SK-N-SH (cell line): Measurements from ENCODE around the gene SCAPER. TPM values are rescaled to one million over a fixed set of nuclear protein-coding genes. Genes with fewer than 3 reads are reported as not detected.

Experiments used
- CTCF ChIA-PET: fragments of 300-600, 350-600 bp; formaldehyde crosslinking; extraction: SDS; loops from one replicate; lab custom pipeline; 2021; lab: Yijun Ruan, JAX
- POLR2A ChIA-PET: fragments of 350-600 bp; sonication (Branson Sonifier 250); formaldehyde crosslinking; extraction: SDS; loops from one replicate; lab custom pipeline; 2020; ENCODE audit warnings: antibody characterized with exemption, inconsistent platforms; lab: Yijun Ruan, JAX
- DNase-seq: peaks from one replicate; pipeline ENCODE4 v3.0.0; 2012
- H2AFZ ChIP-seq: fragments of 200-600 bp; sonication (generic); 2 replicates; pipeline ENCODE4 v1.8.1; 2016; ENCODE audit warnings: antibody characterized with exemption, mild to moderate bottlenecking, low read depth
- H3F3A ChIP-seq: fragments of 200-600 bp; sonication (generic); replicated peaks from 2 replicates; pipeline ENCODE3; 2016; ENCODE audit warnings: antibody characterized with exemption, mild to moderate bottlenecking; ENCODE audit not compliant: insufficient read depth
- H3K27ac ChIP-seq, 2 experiments: fragments of 200-500 bp in 1 of 2; fragments of 200-600 bp in 1 of 2; sonication (Bioruptor generic) in 1 of 2; sonication (generic), shearing (Covaris generic) in 1 of 2; 2 replicates each; pipeline versions ENCODE4 v1.5.1 to v1.6.1; 2014 to 2016; ENCODE audit warnings: low read depth in 2 of 2, inconsistent platforms in 1 of 2, low read length in 1 of 2, mild to moderate bottlenecking in 1 of 2, mixed read lengths in 1 of 2
- H3K27me3 ChIP-seq: fragments of 200-600 bp; sonication (generic), shearing (Covaris generic); 2 replicates; pipeline ENCODE4 v1.6.1; 2016; ENCODE audit warnings: mixed run types; ENCODE audit not compliant: insufficient read depth
- H3K36me3 ChIP-seq, 2 experiments: fragments of 200-500 bp in 1 of 2; fragments of 200-600 bp in 1 of 2; sonication (Bioruptor generic) in 1 of 2; sonication (generic) in 1 of 2; replicated peaks in 1 of 2; 2 replicates each; pipeline versions ENCODE3 to v1.5.1; 2014 to 2016; ENCODE audit warnings: low read length in 1 of 2, mild to moderate bottlenecking in 1 of 2; ENCODE audit not compliant: insufficient read depth in 2 of 2, control insufficient read depth in 1 of 2
- H3K4me1 ChIP-seq, 2 experiments: fragments of 200-500 bp in 1 of 2; fragments of 200-600 bp in 1 of 2; sonication (Bioruptor generic) in 1 of 2; sonication (generic), shearing (Covaris generic) in 1 of 2; 2 replicates each; pipeline versions ENCODE4 v1.5.1 to v1.6.1; 2014 to 2016; ENCODE audit warnings: low read depth in 1 of 2, low read length in 1 of 2, mixed run types in 1 of 2; ENCODE audit not compliant: insufficient read depth in 2 of 2, control insufficient read depth in 1 of 2
- H3K4me2 ChIP-seq: fragments of 200-600 bp; sonication (generic), shearing (Covaris generic); 2 replicates; pipeline ENCODE4 v1.6.1; 2017; ENCODE audit warnings: mixed run types
- H3K4me3 ChIP-seq, 2 experiments: fragments of 200-500 bp in 1 of 2; fragments of 200-600 bp in 1 of 2; sonication (Bioruptor generic) in 1 of 2; sonication (generic), shearing (Covaris generic) in 1 of 2; 2 replicates each; pipeline versions ENCODE4 v1.5.1 to v1.8.1; 2014 to 2016; ENCODE audit warnings: low read depth in 2 of 2, inconsistent platforms in 1 of 2, low read length in 1 of 2, mild to moderate bottlenecking in 1 of 2, mixed read lengths in 1 of 2, moderate library complexity in 1 of 2
- H3K79me2 ChIP-seq: fragments of 200-600 bp; sonication (generic); 2 replicates; pipeline ENCODE4 v1.8.1; 2017; ENCODE audit warnings: mild to moderate bottlenecking; ENCODE audit not compliant: insufficient read depth
- H3K9ac ChIP-seq: fragments of 200-600 bp; sonication (generic); 2 replicates; pipeline ENCODE4 v1.6.1; 2017; ENCODE audit warnings: mixed run types
- H3K9me2 ChIP-seq: fragments of 200-600 bp; sonication (generic); 2 replicates; pipeline ENCODE4 v1.6.1; 2017; ENCODE audit warnings: mixed run types
- H3K9me3 ChIP-seq: fragments of 200-600 bp; sonication (generic); 2 replicates; pipeline ENCODE4 v1.6.1; 2017; ENCODE audit warnings: mixed run types, mild to moderate bottlenecking, moderate library complexity
- H4K20me1 ChIP-seq: fragments of 200-600 bp; sonication (generic); 2 replicates; pipeline ENCODE4 v1.6.1; 2017; ENCODE audit warnings: mild to moderate bottlenecking, mixed run types; ENCODE audit not compliant: insufficient read depth
- CHD2 ChIP-seq: fragments of 150-350 bp; IDR thresholded peaks from 2 replicates; pipeline ENCODE4 v1.6.1; 2018; ENCODE audit warnings: low read length; ENCODE audit not compliant: partially characterized antibody
- EZH2phosphoT487 ChIP-seq: fragments of 200-600 bp; sonication (generic); IDR thresholded peaks from 2 replicates; pipeline ENCODE4 v1.6.1; 2017; ENCODE audit warnings: low read depth, mixed run types, mild to moderate bottlenecking, antibody characterized with exemption, moderate library complexity, borderline replicate concordance
- FOSL2 ChIP-seq: IDR thresholded peaks from 2 replicates; pipeline ENCODE4 v1.4.0; 2012; ENCODE audit warnings: low read depth, mild to moderate bottlenecking, moderate library complexity, borderline replicate concordance
- FOXJ3 ChIP-seq: sonication (generic); formaldehyde crosslinking; IDR thresholded peaks from 2 replicates; pipeline ENCODE4 v1.5.1; 2020; ENCODE audit warnings: mild to moderate bottlenecking, missing genetic modification reagents
- GABPA ChIP-seq: IDR thresholded peaks from 2 replicates; pipeline ENCODE4 v1.4.0; 2012; ENCODE audit warnings: low read depth, mild to moderate bottlenecking
- MEF2A ChIP-seq: IDR thresholded peaks from 2 replicates; pipeline ENCODE4 v1.4.0; 2012; ENCODE audit warnings: low read depth, borderline replicate concordance
- NRF1 ChIP-seq: IDR thresholded peaks from 2 replicates; pipeline ENCODE4 v1.6.1; 2012; ENCODE audit warnings: low read depth, mild to moderate bottlenecking, low read length
- POLR2AphosphoS5 ChIP-seq: IDR thresholded peaks from 2 replicates; pipeline ENCODE4 v1.6.1; 2012; ENCODE audit warnings: low read depth, low read length
- RCOR1 ChIP-seq: fragments of 150-350 bp; IDR thresholded peaks from 2 replicates; pipeline ENCODE4 v1.6.1; 2017; ENCODE audit warnings: antibody characterized with exemption, low read length
- REST ChIP-seq: IDR thresholded peaks from 2 replicates; pipeline ENCODE4 v1.6.1; 2012; ENCODE audit warnings: mild to moderate bottlenecking, low read depth, low read length, moderate library complexity
- RFX5 ChIP-seq: IDR thresholded peaks from 2 replicates; pipeline ENCODE4 v1.6.1; 2012; ENCODE audit warnings: mild to moderate bottlenecking, improper control_type of control experiment, low read length
- SMC3 ChIP-seq: IDR thresholded peaks from 2 replicates; pipeline ENCODE4 v1.6.1; 2012; ENCODE audit warnings: low read depth, low read length, improper control_type of control experiment
- TAF1 ChIP-seq: IDR thresholded peaks from 2 replicates; pipeline ENCODE4 v1.6.1; 2012; ENCODE audit warnings: low read depth, mild to moderate bottlenecking, low read length, moderate library complexity, borderline replicate concordance
- TEAD4 ChIP-seq: IDR thresholded peaks from 2 replicates; pipeline ENCODE4 v1.4.0; 2012; ENCODE audit warnings: mild to moderate bottlenecking, borderline replicate concordance; ENCODE audit not compliant: insufficient read depth
- YY1 ChIP-seq: IDR thresholded peaks from 2 replicates; pipeline ENCODE4 v1.4.0; 2012; ENCODE audit warnings: low read depth, mild to moderate bottlenecking
- ZBTB33 ChIP-seq: IDR thresholded peaks from 2 replicates; pipeline ENCODE4 v1.4.0; 2012; ENCODE audit warnings: low read depth, borderline replicate concordance
- WGBS: methylation state at CpG from one replicate; pipeline ENCODE4 v1.1.6; 2017; ENCODE audit warnings: low lambda C conversion rate; 5-methylcytosine and 5-hydroxymethylcytosine counted together
- polyA plus RNA-seq, 3 experiments: library from polyadenylated mRNA; depleted of rRNA; stranded (reverse); fragments of >200 nt; gene quantifications; 2 replicates each; pipeline ENCODE4 v1.2.3, GENCODE V29; 2012
- TF ChIP-seq, protein P1 (sequence below): IDR thresholded peaks from 2 replicates; pipeline ENCODE4 v1.4.0; 2012; ENCODE audit warnings: low read depth

The SCAPER gene
- polyA plus RNA-seq, 1 of the 3 experiments (the other 2 are of a cell fraction): 1.8 TPM

DNA sequence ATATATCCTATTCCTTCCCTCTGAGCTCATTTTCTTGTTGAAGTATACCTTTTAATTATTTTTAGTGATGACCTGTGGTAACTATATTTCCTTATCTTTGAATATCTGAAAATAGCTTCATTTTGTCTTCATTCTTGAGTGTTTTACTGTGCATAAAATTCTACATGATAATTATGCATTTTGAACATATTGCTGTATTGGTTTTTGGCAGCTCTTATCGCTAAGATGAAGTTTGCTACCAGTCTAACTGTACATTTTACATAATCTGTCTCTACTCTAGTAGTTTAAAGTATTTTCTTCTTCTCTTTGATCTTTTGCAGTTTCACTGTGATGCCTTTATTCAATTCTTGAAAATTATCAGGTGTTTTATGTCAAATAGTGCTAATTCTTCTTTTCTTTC lies 379.0 kb downstream of the SCAPER start:
- no peaks in the 10 kb centered on the region for H3K79me2 ChIP-seq
- TF ChIP-seq, protein P1, sequence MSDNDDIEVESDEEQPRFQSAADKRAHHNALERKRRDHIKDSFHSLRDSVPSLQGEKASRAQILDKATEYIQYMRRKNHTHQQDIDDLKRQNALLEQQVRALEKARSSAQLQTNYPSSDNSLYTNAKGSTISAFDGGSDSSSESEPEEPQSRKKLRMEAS: no peak
- TF ChIP-seq MEF2A (no peak), FOSL2 (no peak), REST (no peak), NRF1 (no peak), SMC3 (no peak), RCOR1 (no peak), EZH2phosphoT487 (no peak), POLR2AphosphoS5 (no peak), FOXJ3 (CRISPR knock-in tag) (no peak), TAF1 (no peak), GABPA (no peak), ZBTB33 (no peak), RFX5 (no peak), CHD2 (no peak), YY1 (no peak), TEAD4 (no peak)
- H2AFZ ChIP-seq: no peak overlapping the region
- no peaks in the 10 kb centered on the region for H3F3A ChIP-seq
- no peaks in the 10 kb centered on the region for H3K27me3 ChIP-seq
- H3K9ac ChIP-seq: no peak overlapping the region
- H3K36me3 ChIP-seq: no peaks in the 10 kb centered on the region
- ChIA-PET POLR2A (no interaction called here), CTCF (no interaction called here)
- H3K27ac ChIP-seq: no peak overlapping the region
- peaks cover 0 to under 1% of the 10 kb centered on the region in 2 experiments; a peak in 2 of 4 replicates for H3K4me1 ChIP-seq
- WGBS: 91% methylated on average over 1 of the region's 1 CpG
- H3K4me2 ChIP-seq: no peak overlapping the region
- H4K20me1 ChIP-seq: no peaks in the 10 kb centered on the region
- DNase-seq: no peak
- no peak overlapping the region for H3K4me3 ChIP-seq
- H3K9me3 ChIP-seq: no peaks in the 10 kb centered on the region
- H3K9me2 ChIP-seq: no peaks in the 10 kb centered on the region
